ENCODE measurements around the gene COG3. TPM values are rescaled to one million over a fixed set of nuclear protein-coding genes. Genes with fewer than 3 reads are reported as not detected.

COG3 gene
- total and polyA plus RNA-seq, 11 donors: 7.7 to 23.1 (median 15.2) TPM

DNA sequence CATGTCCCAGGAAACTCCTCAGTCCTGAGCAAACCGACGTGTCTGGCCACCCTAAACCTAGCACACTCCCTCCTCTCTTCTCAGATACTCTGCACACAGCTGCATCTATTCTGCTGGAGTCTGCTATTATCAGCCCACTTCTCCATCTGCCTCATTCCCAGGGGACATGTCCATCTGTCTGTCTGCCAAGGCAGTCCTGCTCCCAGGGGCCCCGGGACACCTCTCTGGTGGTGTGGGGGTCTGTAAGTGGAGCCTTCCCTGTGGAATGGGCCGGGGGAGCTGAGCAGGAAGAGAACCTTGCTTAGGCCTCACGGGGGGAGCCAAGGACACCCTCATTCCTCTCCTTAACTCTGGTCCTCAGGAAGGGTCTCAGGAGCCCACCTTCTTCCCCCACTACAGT, 78.1 kb downstream of the COG3 start:
- ATAC-seq: no peak
- Histone ChIP-seq H3K4me1 (peaks cover 0 to 4% (median 0%) of the 10 kb centered on the region in 12 donors), H3K27ac (no peak overlapping the region), H3K36me3 (peaks cover 0 to 4% (median 0%) of the 10 kb centered on the region in 9 donors), H3K4me3 (no peak overlapping the region), H3K9me3 (no peaks in the 10 kb centered on the region), H3K27me3 (no peaks in the 10 kb centered on the region)
- 79 to 91% (median 81%) methylated on average over 3 to 5 of the region's 5 CpGs for WGBS, 4 donors
- DNase-seq: no peak
- TF ChIP-seq POLR2A (IDR thresholded peaks at IDR 0.05): no peak
- TF ChIP-seq, protein P1, sequence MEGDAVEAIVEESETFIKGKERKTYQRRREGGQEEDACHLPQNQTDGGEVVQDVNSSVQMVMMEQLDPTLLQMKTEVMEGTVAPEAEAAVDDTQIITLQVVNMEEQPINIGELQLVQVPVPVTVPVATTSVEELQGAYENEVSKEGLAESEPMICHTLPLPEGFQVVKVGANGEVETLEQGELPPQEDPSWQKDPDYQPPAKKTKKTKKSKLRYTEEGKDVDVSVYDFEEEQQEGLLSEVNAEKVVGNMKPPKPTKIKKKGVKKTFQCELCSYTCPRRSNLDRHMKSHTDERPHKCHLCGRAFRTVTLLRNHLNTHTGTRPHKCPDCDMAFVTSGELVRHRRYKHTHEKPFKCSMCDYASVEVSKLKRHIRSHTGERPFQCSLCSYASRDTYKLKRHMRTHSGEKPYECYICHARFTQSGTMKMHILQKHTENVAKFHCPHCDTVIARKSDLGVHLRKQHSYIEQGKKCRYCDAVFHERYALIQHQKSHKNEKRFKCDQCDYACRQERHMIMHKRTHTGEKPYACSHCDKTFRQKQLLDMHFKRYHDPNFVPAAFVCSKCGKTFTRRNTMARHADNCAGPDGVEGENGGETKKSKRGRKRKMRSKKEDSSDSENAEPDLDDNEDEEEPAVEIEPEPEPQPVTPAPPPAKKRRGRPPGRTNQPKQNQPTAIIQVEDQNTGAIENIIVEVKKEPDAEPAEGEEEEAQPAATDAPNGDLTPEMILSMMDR (IDR thresholded peaks at IDR 0.05): no peak
- intact Hi-C loops (cut with DNase I): no loop called here

DNA sequence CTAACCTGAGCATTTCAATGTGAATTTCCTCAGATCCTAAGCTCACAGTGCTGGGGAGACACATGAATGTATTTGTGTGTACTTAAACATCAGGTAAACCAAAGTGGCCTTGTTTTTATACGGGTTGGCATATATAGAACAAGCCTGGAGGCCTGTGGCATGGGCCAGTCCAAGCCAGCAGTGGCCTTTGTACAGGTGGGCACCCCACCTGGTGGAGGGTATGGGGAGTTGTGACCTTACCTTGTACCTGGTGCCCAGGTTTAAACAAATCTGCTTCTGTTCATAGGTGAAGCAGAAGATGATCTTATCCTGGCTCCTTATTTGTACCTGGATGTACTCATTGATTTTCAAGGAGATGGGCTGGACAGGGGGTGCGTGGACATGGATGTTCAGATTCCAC, 79.8 kb downstream of the COG3 start:
- peaks cover 0 to 4% (median 0%) of the 10 kb centered on the region in 12 donors for H3K4me1 ChIP-seq
- H3K27me3 ChIP-seq: peaks cover 0 to 10% (median 0%) of the 10 kb centered on the region in 9 donors
- ATAC-seq (no peak), DNase-seq (no peak)
- H3K4me3 ChIP-seq: no peak overlapping the region
- intact Hi-C loops (cut with DNase I): no loop called here
- H3K27ac ChIP-seq: no peak overlapping the region
- no peak for TF ChIP-seq POLR2A (IDR thresholded peaks at IDR 0.05)
- TF ChIP-seq, protein P1 (IDR thresholded peaks at IDR 0.05): no peak
- 85 to 89% (median 87%) methylated on average over 2 of the region's 2 CpGs for WGBS, 4 donors
- no peaks in the 10 kb centered on the region for H3K9me3 ChIP-seq
- H3K36me3 ChIP-seq: no peaks in the 10 kb centered on the region

DNA sequence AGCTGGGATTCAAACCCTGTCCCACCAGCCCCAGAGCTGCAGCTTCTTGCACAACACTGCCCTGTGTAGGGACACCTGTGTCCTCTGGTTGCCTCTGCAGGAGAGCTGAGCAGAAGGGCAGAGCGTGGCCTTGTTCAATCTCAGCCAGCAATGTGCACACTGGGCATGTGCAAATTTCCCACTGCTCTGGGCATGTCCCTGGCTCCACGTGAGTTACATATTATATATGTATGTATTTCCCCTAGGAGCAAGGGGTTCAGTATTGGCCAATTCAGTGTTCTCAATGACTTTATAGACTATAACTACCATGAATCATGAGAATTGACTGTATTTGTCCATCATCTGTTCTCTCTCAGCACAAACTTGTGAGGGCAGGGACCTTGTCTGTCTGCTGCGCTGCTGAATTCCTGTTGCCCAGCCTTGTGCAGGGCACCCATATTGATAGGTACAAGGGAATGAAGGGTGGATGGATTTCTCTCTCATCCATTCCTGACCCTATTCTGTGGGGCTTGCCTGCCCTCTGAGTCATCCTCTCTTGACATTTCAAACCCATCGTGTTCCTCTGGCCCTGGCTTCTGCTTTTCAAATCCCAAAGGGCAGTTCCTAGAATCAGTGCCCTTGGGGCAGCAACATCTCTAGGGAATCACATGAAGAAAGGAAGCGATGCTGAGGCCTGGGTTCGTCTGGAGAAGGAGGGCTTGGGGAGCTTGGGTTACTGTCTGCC, 81.1 kb downstream of the COG3 start:
- Histone ChIP-seq H3K4me1 (no peaks in the 10 kb centered on the region), H3K27me3 (peaks cover 0 to 10% (median 0%) of the 10 kb centered on the region in 9 donors), H3K9me3 (no peaks in the 10 kb centered on the region), H3K27ac (no peak overlapping the region), H3K36me3 (no peaks in the 10 kb centered on the region), H3K4me3 (no peak overlapping the region)
- DNase-seq (no peak), ATAC-seq (no peak)
- WGBS, 4 donors: 68 to 74% (median 71%) methylated on average over 6 of the region's 6 CpGs
- TF ChIP-seq POLR2A (IDR thresholded peaks at IDR 0.05): no peak
- TF ChIP-seq, protein P1 (IDR thresholded peaks at IDR 0.05): no peak
- intact Hi-C loops (cut with DNase I): no loop called here

- intact Hi-C loops (cut with DNase I): no loop called here
- 81 to 85% (median 85%) methylated on average over 8 of the region's 8 CpGs for whole genome bisulfite sequencing, 4 donors
- ATAC-seq: no peak
- H3K27ac ChIP-seq: no peak overlapping the region
- TF ChIP-seq, protein P1 (IDR thresholded peaks at IDR 0.05): no peak
- TF ChIP-seq POLR2A (IDR thresholded peaks at IDR 0.05): no peak
- no peaks in the 10 kb centered on the region for H3K36me3 ChIP-seq
- H3K4me3 ChIP-seq: no peak overlapping the region
- H3K27me3 ChIP-seq: peaks cover 0 to 10% (median 0%) of the 10 kb centered on the region in 9 donors
- DNase-seq: no peak
- H3K4me1 ChIP-seq: no peaks in the 10 kb centered on the region
- no peaks in the 10 kb centered on the region for H3K9me3 ChIP-seq
These were observed 81.6 kb downstream of the COG3 start for GRCh38 chr13:45546410-45546765.

Data from heart left ventricle (tissue), 16 donors.